ENCODE data around the gene WDR82.
"Not testable (repeated sequence)": the region's sequence is repeated elsewhere in the genome, so short reads cannot be mapped to it uniquely, and the experiment has no call there.

WDR82 gene

DNA sequence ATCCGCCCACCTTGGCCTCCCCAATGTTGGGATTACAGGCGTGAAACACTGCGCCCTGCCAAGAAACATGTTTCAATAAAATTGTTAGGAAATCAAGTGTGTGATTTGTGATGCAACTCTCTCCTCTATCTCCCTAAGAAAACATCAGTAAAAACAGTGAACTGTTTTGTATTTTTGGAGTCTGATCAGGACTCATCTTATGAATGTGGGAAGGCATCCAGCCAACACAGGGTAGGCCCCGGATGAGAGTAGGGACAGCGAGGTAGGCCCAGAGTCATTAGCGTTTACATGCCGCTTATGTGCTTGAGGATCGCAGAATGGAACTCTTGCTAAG is 8.3 kb upstream of the WDR82 start:
- no peak for DNase-seq

GRCh38 chr3:52284051-52284450 is 5.6 kb upstream of the WDR82 start:
- not testable (repeated sequence) for DNase-seq

DNA sequence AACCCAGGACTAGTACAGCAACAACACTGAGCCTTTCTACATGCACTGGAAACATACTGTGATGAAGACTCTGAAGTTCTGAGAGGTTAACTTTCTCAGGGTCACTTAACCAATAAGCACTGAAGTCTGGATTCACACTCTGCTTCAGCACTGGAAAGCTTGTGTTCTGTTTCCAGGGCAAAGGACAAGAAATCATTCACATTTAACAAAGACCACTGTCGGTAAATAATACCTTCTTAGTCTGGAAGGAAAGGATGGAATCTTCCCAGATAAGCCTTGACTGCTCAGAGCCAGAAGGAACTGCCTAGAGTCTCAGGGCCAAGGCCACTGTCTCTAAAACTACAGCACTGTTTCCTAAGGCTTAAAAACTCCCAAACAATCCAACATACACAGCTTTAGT is 4.9 kb upstream of the WDR82 start:
- no peak for DNase-seq

DNA sequence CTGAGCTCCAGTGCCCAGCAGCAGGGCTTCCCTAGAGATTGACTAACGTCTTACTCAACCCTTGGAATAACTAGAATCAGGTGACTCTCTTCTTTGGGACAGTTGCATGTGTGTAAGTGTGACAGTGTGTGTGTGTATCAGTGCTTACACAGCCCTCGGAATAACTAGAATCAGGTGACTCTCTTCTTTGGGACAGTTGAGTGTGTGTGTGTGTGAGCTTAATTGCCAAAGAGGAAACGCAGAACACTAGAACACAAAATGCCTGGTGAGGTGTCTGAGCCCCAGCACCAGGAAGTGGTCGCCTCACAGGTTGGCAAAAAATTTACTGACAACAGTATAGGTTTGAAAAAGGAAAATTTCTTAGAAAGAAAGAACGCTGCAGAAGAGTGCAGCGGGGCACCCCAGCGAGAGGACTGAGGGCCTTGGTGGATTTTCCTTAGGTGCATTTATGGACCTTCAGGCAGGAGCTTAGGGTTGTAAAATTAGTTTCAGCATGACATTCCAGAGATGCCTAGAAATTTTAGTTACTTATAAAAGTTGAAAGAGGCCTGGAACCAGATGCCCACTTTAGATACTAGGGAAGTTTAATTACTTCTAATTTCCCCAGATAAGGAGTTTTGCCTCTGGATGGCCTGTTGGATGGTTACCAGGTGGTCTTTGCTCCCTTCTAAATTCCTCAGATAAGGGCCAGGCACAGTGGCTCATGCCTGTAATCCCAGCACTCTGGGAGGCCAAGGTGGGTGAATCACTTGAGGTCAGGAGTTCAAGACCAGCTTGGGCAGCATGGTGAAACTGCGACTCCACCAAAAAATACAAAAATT is 3.7 kb upstream of the WDR82 start:
- peak; percentile 42 for DNase-seq

DNA sequence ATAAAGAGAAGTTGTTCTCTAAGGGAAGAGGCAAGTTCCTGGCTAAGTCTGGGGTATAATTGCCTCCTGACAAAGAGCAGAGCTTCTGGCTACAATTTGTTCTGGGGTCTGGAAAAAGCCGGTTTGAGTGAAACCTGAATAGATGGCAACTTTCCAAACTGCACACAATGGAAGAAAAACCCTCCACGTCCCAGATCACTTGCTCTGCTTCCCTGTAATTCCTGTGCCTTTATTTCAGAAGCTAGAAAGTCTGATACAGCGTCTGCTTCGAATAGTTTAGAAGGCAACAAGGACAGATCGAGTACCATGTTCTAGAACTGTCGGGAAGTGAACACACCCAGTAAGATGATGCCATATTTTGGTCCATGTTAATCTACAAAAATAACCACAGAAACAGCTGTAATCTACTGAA is 1.6 kb upstream of the WDR82 start:
- DNase-seq, result no peak

GRCh38 chr3:52279596-52279995 is 1.1 kb upstream of the WDR82 start:
- DNase-seq, result no peak

- DNase-seq, result peak; percentile 67
These were observed 408 bp downstream of the WDR82 start for GRCh38 chr3:52277972-52278509.

DNA sequence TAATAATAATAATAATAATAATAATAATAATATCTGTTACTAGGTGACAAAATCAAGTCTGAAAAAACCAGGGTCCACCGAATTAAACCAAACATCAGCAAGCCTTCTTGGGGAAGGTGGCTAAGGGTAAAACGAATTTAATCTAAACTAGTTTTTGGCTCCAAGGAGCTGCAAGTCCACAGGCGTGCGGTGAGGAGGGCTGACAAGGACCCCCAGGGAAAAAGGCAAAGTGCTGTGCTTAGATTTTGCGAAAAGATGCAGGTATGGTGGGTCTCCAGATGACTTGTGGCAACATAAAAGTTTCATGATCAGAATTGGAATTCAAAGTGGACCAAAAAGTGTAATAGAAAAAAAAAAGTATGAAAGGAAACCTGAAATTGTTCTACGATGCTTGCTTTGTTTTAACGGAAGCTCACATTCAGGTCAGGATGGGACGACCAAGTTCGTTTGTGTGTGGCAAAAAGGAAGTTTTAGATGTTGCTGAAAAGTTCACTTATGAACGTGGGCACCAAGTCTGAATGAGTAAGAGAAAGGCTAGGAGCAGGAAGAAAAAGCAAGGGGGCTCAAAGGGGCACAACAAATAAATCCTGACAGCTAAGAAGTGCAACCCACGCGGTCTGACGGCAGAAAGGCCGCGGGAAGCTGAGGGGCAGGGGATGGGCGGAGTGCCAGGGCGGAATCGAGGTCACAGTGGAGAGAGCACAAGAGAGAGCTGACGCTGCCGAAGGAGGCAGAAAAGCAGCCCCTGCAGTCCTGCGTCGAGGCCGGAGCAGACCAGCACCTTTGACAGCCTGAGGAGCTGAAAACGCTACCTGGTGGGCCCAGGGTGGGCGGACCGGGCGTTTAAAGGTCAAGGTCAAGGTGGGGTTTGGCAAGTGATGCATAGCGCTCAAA is 1.1 kb downstream of the WDR82 start:
- DNase-seq, result peak; percentile 47

GRCh38 chr3:52274781-52275180 is 3.7 kb downstream of the WDR82 start:
- not testable (repeated sequence) for DNase-seq

GRCh38 chr3:52272831-52273230 is 5.6 kb downstream of the WDR82 start:
- DNase-seq, result no peak

GRCh38 chr3:52272172-52272571 is 6.3 kb downstream of the WDR82 start:
- not testable (repeated sequence) for DNase-seq

DNA sequence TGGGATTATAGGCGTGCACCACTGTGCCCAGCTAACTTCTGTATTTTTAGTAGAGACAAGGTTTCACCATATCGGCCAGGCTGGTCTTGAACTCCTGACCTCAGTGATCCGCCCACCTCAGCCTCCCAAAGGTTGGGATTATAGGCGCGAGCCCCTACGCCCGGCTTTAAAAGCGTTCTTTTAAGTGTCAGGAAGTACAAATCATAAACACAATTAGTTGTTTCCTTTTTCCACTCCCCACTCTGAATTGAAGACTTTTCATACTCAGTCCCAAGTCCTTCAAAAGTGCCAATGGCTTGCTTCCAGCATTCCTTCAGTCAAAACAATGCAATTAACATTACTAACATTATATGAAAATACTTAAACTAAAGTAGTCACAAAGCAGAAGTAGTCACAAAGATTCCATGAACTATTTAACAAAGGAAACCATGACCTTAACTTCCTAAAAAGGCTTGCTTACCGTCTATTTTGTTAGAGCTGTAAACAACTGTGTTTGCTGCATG is 8.1 kb downstream of the WDR82 start:
- no peak for DNase-seq

- no peak for DNase-seq
These were observed 8.7 kb downstream of the WDR82 start for GRCh38 chr3:52269776-52270175.

DNA sequence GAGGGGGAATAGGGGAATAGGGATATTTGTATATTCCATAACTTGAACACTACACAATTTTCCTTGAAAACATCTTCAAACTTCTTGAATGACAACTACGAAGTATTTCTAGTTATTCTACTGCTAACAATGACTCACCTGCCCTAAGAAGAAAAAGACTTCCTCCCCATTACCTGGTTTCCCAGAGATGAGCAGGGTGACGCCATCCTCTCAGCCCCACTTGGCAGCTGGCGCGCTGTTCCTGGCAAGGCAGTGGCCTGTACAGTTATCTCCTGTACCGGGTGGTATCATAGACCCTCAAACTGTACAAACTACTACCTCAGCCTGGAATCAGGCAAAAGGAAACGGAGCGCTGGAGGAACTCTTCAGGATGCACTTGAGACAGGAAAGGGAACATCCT is 10.4 kb downstream of the WDR82 start:
- no peak for DNase-seq

- DNase-seq, result no peak
These were observed 13.1 kb downstream of the WDR82 start for GRCh38 chr3:52265387-52265786.

DNA sequence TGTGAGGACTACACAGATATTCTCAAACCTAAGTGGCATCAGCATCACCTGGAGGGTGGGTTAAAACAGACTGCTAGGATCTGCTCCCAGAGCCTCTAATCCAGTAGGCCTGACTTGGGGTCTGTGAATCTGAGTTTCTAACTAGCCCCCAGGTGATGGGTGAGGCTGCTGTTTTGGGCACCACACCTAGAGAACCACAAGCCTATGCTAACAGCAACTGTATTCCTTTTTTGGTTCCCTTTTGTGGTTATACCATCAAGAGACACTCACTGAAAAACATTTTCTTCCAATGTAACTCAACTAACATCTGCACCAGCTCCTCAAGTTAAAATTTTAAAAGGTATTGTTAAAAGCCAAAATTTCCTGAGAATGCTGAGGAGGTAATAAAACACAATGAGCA is 16.0 kb downstream of the WDR82 start:
- no peak for DNase-seq

DNA sequence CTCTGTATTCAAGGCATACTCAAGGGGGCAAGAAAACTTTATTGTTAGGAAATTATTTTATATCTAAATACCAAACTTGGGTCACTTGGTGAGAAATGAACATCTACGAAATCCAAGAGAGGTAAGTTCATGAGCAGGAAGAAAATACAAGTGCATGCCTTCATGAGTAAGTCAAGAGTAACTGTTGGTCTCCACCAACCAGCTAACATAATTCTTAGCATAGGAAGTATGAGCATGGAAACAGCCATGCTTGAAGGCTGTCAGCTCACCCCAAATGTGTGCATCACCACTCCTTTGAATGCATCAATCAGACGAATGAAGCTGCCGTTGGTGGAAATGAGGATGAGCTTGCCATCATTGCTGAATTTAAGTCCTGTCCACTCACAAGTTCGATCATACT is 19.0 kb downstream of the WDR82 start:
- DNase-seq, result no peak

DNA sequence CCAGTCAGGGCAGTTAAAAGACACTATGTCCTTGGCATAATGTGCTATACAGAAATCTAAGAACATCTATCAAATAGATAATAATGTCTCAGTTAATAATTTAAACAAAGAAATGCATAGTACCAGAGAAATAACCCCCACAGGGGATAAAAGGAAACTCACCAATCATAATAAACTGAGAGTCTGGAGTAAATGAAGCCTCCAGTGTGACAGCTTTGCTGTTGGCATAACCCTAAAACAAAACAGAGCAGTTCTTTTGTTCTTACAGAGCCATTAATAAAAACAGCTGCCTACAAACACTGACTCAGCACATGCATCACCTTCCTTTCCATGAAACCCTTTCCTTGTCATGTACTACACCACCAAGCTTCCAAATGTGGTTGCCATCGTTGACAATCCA is 19.4 kb downstream of the WDR82 start:
- no peak for DNase-seq

DNA sequence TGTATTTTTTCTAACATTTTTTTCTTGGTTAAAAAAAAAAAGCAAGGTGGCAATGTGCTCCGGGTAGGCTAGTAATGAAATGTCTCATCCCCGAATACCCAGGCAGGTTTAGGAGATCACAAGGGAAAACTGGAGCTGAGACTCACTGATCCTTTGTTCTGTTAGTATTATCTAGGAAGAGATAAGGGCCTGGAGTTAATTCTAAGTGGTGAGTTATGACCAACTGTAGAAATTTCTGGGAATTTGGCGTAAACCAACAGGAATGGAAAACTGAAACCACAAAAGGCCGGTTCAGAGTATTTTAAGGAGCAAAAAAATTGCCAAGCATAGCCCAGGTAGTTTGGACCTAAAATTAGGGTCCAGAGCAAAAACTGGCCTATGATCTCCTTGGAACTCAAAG is 20.5 kb downstream of the WDR82 start:
- DNase-seq, result no peak

DNA sequence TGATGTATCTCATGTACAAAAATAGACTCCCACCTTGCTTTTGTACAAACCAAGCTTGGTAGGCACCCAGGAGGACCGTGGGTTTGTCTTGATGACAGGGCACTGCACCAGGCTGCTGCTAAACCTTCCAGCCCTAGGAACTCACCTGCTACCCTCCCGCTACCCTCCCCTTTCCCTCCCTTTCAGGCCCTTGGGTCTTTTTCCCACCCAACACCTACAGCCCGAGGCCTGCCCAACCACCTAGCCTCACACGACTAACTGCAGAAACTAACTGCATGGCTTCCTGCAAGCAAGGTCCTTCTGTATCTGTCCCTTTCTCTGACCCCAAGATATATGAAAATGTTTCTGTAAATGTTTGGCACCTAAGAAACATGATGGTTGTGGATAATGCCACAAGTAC is 21.8 kb downstream of the WDR82 start:
- DNase-seq, result no peak

- DNase-seq, result no peak
These were observed 22.3 kb downstream of the WDR82 start for GRCh38 chr3:52256159-52256558.

GRCh38 chr3:52254608-52255007 is 23.8 kb downstream of the WDR82 start:
- no peak for DNase-seq
